ENCODE data around the gene ARRDC5.
"Not testable (repeated sequence)": the region's sequence is repeated elsewhere in the genome, so short reads cannot be mapped to it uniquely, and the experiment has no call there.

The ARRDC5 gene

DNA sequence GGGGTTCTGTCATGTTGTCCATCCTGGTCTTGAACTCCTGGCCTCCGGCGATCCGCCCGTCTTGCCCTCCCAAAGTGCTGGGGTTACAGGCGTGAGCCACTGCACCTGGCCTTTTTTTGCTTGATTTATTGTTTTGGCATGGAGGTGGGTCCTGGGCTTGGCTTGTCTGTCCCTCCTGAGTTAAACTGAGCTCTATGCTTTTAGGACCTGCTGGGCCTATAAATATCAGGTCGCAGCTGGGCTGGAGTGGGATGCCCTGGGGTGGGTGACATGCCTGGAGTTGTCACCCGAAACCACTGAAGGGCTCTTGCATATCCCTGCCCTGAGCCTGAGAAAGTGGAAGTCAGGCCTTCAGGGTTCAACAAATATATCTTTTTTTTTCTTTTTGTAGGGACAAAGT lies 5.5 kb downstream of the ARRDC5 start:
- Histone ChIP-seq H3K36me3 (replicated peaks; ENCODE audit: insufficient read depth, low read length) (no peaks in the 10 kb centered on the region), H3K4me1 (ENCODE audit: low read length) (no peaks in the 10 kb centered on the region), H3K27ac (ENCODE audit: low read length) (no peak overlapping the region), H3K9me3 (replicated peaks; ENCODE audit: insufficient read depth, low read length) (no peaks in the 10 kb centered on the region), H3F3A (ENCODE audit: insufficient read depth, low read length) (no peaks in the 10 kb centered on the region), H3K4me2 (ENCODE audit: low read depth, low read length) (no peak overlapping the region), H4K20me1 (ENCODE audit: insufficient read depth, low read length) (no peaks in the 10 kb centered on the region; the same call in 1 of the 2 replicates), H3K4me3 (ENCODE audit: low read length) (no peak overlapping the region), H3K79me2 (ENCODE audit: low read length) (no peaks in the 10 kb centered on the region), H3K9ac (ENCODE audit: low read length) (no peak overlapping the region), H3K9me2 (replicated peaks; ENCODE audit: insufficient read depth, low read length) (no peaks in the 10 kb centered on the region), H2AFZ (ENCODE audit: low read length) (no peak overlapping the region), H3K27me3 (replicated peaks; ENCODE audit: insufficient read depth, low read length) (peaks cover 7% of the 10 kb centered on the region; the same call in 1 of the 2 replicates)
- no peak for TF ChIP-seq EZH2 (optimal IDR thresholded peaks at IDR 0.05; ENCODE audit: low read depth, low read length)
- TF ChIP-seq, protein P1, sequence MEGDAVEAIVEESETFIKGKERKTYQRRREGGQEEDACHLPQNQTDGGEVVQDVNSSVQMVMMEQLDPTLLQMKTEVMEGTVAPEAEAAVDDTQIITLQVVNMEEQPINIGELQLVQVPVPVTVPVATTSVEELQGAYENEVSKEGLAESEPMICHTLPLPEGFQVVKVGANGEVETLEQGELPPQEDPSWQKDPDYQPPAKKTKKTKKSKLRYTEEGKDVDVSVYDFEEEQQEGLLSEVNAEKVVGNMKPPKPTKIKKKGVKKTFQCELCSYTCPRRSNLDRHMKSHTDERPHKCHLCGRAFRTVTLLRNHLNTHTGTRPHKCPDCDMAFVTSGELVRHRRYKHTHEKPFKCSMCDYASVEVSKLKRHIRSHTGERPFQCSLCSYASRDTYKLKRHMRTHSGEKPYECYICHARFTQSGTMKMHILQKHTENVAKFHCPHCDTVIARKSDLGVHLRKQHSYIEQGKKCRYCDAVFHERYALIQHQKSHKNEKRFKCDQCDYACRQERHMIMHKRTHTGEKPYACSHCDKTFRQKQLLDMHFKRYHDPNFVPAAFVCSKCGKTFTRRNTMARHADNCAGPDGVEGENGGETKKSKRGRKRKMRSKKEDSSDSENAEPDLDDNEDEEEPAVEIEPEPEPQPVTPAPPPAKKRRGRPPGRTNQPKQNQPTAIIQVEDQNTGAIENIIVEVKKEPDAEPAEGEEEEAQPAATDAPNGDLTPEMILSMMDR (IDR thresholded peaks at IDR 0.05; ENCODE audit: low read length): no peak
- TF ChIP-seq EZH2phosphoT487 (IDR thresholded peaks at IDR 0.05; ENCODE audit: low read length): no peak
- no peak for DNase-seq

DNA sequence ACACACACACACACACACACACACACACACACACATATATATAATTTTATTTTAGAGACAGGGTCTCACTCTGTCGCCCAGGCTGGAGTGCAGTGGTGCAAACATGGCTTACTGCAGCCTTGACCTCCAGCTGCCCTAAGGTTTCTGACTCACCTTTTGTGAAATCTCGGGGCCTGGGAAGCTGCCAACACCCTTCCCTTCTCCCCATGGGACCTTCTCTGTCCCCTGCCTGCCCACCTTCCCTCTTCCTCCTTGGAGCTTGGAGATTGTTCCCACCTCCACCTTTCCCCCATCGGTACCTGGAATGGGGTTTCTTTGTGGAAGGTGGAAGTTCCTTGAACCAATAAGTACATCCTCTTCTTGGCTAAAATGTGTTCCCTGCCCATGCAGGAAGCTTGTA lies 6.3 kb downstream of the ARRDC5 start:
- Histone ChIP-seq H3K9ac (ENCODE audit: low read length) (no peak overlapping the region), H3K9me3 (replicated peaks; ENCODE audit: insufficient read depth, low read length) (no peaks in the 10 kb centered on the region), H3K4me3 (ENCODE audit: low read length) (no peak overlapping the region), H3K4me2 (ENCODE audit: low read depth, low read length) (no peak overlapping the region), H2AFZ (ENCODE audit: low read length) (no peak overlapping the region), H3K27me3 (replicated peaks; ENCODE audit: insufficient read depth, low read length) (peaks cover 13% of the 10 kb centered on the region), H4K20me1 (ENCODE audit: insufficient read depth, low read length) (no peaks in the 10 kb centered on the region; the same call in 1 of the 2 replicates), H3K27ac (ENCODE audit: low read length) (no peak overlapping the region), H3F3A (ENCODE audit: insufficient read depth, low read length) (no peaks in the 10 kb centered on the region), H3K79me2 (ENCODE audit: low read length) (no peaks in the 10 kb centered on the region), H3K4me1 (ENCODE audit: low read length) (no peaks in the 10 kb centered on the region), H3K9me2 (replicated peaks; ENCODE audit: insufficient read depth, low read length) (no peaks in the 10 kb centered on the region), H3K36me3 (replicated peaks; ENCODE audit: insufficient read depth, low read length) (no peaks in the 10 kb centered on the region)
- DNase-seq: no peak
- no peak for TF ChIP-seq EZH2 (optimal IDR thresholded peaks at IDR 0.05; ENCODE audit: low read depth, low read length)
- TF ChIP-seq EZH2phosphoT487 (IDR thresholded peaks at IDR 0.05; ENCODE audit: low read length): no peak
- TF ChIP-seq, protein P1 (IDR thresholded peaks at IDR 0.05; ENCODE audit: low read length): no peak

DNA sequence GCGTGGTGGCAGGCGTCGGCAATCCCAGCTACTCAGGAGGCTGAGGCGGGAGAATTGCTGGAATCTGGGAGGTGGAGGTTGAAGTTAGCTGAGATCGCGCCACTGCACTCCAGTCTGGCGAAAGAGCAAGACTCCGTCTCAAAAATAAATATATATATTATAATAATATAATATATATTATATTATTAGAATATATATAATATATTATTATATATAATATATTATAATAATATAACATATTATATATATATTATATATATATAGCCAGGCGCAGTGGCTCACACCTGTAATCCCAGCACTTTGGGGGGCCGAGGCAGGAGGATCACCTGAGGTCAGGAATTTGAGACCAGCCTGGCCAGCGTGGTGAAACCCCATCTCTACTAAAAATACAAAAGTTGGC lies 9.7 kb downstream of the ARRDC5 start:
- H4K20me1 ChIP-seq (ENCODE audit: insufficient read depth, low read length); H3K27ac ChIP-seq (ENCODE audit: low read length); H3K9me3 ChIP-seq (replicated peaks; ENCODE audit: insufficient read depth, low read length); H3K9me2 ChIP-seq (replicated peaks; ENCODE audit: insufficient read depth, low read length); DNase-seq; H3K79me2 ChIP-seq (ENCODE audit: low read length); H3K4me1 ChIP-seq (ENCODE audit: low read length); H2AFZ ChIP-seq (ENCODE audit: low read length); H3K9ac ChIP-seq (ENCODE audit: low read length); H3K4me2 ChIP-seq (ENCODE audit: low read depth, low read length); H3F3A ChIP-seq (ENCODE audit: insufficient read depth, low read length); H3K4me3 ChIP-seq (ENCODE audit: low read length); H3K36me3 ChIP-seq (replicated peaks; ENCODE audit: insufficient read depth, low read length): not testable (repeated sequence)
- H3K27me3 ChIP-seq (replicated peaks; ENCODE audit: insufficient read depth, low read length): peaks cover 38% of the 10 kb centered on the region

DNA sequence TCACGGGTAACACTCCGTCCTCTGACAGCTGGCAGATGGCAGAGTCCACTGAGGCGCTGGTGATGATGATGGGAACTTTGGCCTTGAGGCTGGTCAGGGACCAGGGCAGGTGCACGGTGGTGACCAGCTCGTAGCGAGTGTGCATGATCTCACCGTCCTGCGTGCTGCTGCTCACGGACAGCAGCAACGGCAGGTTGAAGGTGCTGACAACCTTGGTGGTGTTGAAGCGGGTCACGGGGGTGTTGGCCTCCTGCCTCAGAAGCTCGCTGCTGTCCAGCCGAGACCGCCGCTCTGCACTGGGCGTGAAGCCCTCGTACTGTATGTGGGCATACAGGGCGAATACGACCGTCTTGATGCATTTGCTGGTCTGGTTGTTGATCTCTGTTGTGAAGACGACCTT lies 11.6 kb downstream of the ARRDC5 start:
- no peak overlapping the region for H3K27ac ChIP-seq (ENCODE audit: low read length)
- no peaks in the 10 kb centered on the region for H3F3A ChIP-seq (ENCODE audit: insufficient read depth, low read length)
- H3K4me1 ChIP-seq (ENCODE audit: low read length): no peaks in the 10 kb centered on the region
- TF ChIP-seq EZH2phosphoT487 (IDR thresholded peaks at IDR 0.05; ENCODE audit: low read length) (no peak), EZH2 (optimal IDR thresholded peaks at IDR 0.05; ENCODE audit: low read depth, low read length) (no peak)
- TF ChIP-seq, protein P1 (IDR thresholded peaks at IDR 0.05; ENCODE audit: low read length): no peak
- H3K36me3 ChIP-seq (replicated peaks; ENCODE audit: insufficient read depth, low read length): no peaks in the 10 kb centered on the region
- H3K9me2 ChIP-seq (replicated peaks; ENCODE audit: insufficient read depth, low read length): no peaks in the 10 kb centered on the region
- H2AFZ ChIP-seq (ENCODE audit: low read length): no peak overlapping the region
- no peak overlapping the region for H3K4me2 ChIP-seq (ENCODE audit: low read depth, low read length)
- H3K9me3 ChIP-seq (replicated peaks; ENCODE audit: insufficient read depth, low read length): no peaks in the 10 kb centered on the region
- H3K4me3 ChIP-seq (ENCODE audit: low read length): no peak overlapping the region
- peaks cover 38% of the 10 kb centered on the region for H3K27me3 ChIP-seq (replicated peaks; ENCODE audit: insufficient read depth, low read length)
- no peak for DNase-seq
- H4K20me1 ChIP-seq (ENCODE audit: insufficient read depth, low read length): no peaks in the 10 kb centered on the region; the same call in 1 of the 2 replicates
- no peak overlapping the region for H3K9ac ChIP-seq (ENCODE audit: low read length)
- no peaks in the 10 kb centered on the region for H3K79me2 ChIP-seq (ENCODE audit: low read length)
